B cell (primary cell): Measurements from ENCODE around the gene GOLGB1. TPM values are rescaled to one million over a fixed set of nuclear protein-coding genes. Genes with fewer than 3 reads are reported as not detected.

Experiments used
- ATAC-seq: fragments of 200-7000 bp; cut with Tn5 transposase; one replicate; pipeline ENCODE4 v1.10.0; 2021; ENCODE audit warnings: low read depth, mild to moderate bottlenecking, moderate number of reproducible peaks, moderate library complexity
- CTCF ChIA-PET: fragments of 350-600 bp; sonication (Branson Sonifier 250); formaldehyde crosslinking; loops from one replicate; lab custom pipeline; 2021; ENCODE audit warnings: antibody characterized with exemption, inconsistent platforms; lab: Charles Lee
- POLR2A ChIA-PET: fragments of 350-600 bp; sonication (Branson Sonifier 250); formaldehyde crosslinking; loops from one replicate; lab custom pipeline; 2021; ENCODE audit warnings: antibody characterized with exemption; lab: Charles Lee
- DNase-seq: peaks from one replicate; pipeline ENCODE4 v3.0.0; 2013
- H2AFZ ChIP-seq: 2 replicates; pipeline ENCODE4 v1.6.1; 2012; ENCODE audit warnings: mild to moderate bottlenecking, low read depth, low read length; ENCODE audit not compliant: insufficient read depth, poor library complexity, severe bottlenecking
- H3K27ac ChIP-seq, 2 donors: 1 replicate in 1 of 2; 2 replicates in 1 of 2; pipeline ENCODE4 v1.5.1; 2012 to 2013; ENCODE audit warnings: low read length in 2 of 2, mild to moderate bottlenecking in 2 of 2, moderate library complexity in 1 of 2
- H3K27me3 ChIP-seq, 4 experiments: fragments of 200-600 bp in 1 of 4; sonication (generic) in 1 of 4; replicated peaks in 1 of 4; 1 replicate in 2 of 4; 2 replicates in 2 of 4; pipeline versions ENCODE4 v1.6.1 to v1.7.0; 2013 to 2016; ENCODE audit warnings: low read length in 3 of 4, mild to moderate bottlenecking in 2 of 4, mixed read lengths in 1 of 4, moderate library complexity in 1 of 4; ENCODE audit not compliant: insufficient read depth in 4 of 4, control insufficient read depth in 3 of 4; ENCODE audit errors: control extremely low read depth in 1 of 4
- H3K36me3 ChIP-seq, 2 experiments: replicated peaks in 1 of 2; 1 replicate in 1 of 2; 2 replicates in 1 of 2; pipeline versions ENCODE4 v1.6.1 to v1.7.1; 2013; ENCODE audit warnings: low read length in 1 of 2; ENCODE audit not compliant: insufficient read depth in 2 of 2, control insufficient read depth in 1 of 2; ENCODE audit errors: control extremely low read depth in 1 of 2, extremely low read depth in 1 of 2
- H3K4me1 ChIP-seq, 2 donors: fragments of 200-600 bp in 1 of 2; sonication (generic) in 1 of 2; 1 replicate in 1 of 2; 2 replicates in 1 of 2; pipeline versions ENCODE4 v1.5.1 to v1.6.1; 2013 to 2017; ENCODE audit warnings: low read length in 2 of 2; ENCODE audit not compliant: control insufficient read depth in 2 of 2, insufficient read depth in 2 of 2
- H3K4me2 ChIP-seq: replicated peaks from 2 replicates; pipeline ENCODE3; 2012; ENCODE audit warnings: mild to moderate bottlenecking, low read depth, low read length; ENCODE audit not compliant: poor library complexity, severe bottlenecking
- H3K4me3 ChIP-seq, 5 experiments: fragments of 200-600 bp in 1 of 5; sonication (generic) in 1 of 5; 1 replicate in 3 of 5; 2 replicates in 2 of 5; pipeline versions ENCODE4 v1.5.1 to v1.7.0; 2011 to 2016; ENCODE audit warnings: low read length in 4 of 5, mild to moderate bottlenecking in 4 of 5, low read depth in 2 of 5, control low read depth in 1 of 5, moderate library complexity in 1 of 5; ENCODE audit not compliant: insufficient read depth in 1 of 5; ENCODE audit errors: control extremely low read depth in 1 of 5, extremely low read depth in 1 of 5
- H3K79me2 ChIP-seq: fragments of 200-600 bp; sonication (generic); one replicate; pipeline ENCODE4 v1.6.0; 2016; ENCODE audit warnings: low read length; ENCODE audit not compliant: control insufficient read depth, insufficient read depth
- H3K9ac ChIP-seq: fragments of 200-600 bp; sonication (generic); 2 replicates; pipeline ENCODE4 v1.6.1; 2017; ENCODE audit warnings: mild to moderate bottlenecking, low read length, moderate library complexity
- H3K9me3 ChIP-seq, 3 donors: one replicate each; pipeline versions ENCODE4 v1.6.1 to v1.7.1; 2013; ENCODE audit warnings: low read length in 2 of 3; ENCODE audit not compliant: control insufficient read depth in 2 of 3, insufficient read depth in 1 of 3; ENCODE audit errors: control extremely low read depth in 1 of 3
- H4K20me1 ChIP-seq: 2 replicates; pipeline ENCODE4 v1.6.0; 2012; ENCODE audit warnings: mild to moderate bottlenecking, low read length; ENCODE audit not compliant: insufficient read depth, control insufficient read depth, poor library complexity, severe bottlenecking
- H3K27ac Mint-ChIP-seq: one replicate; pipeline ENCODE4 v1.8.0; 2021; ENCODE audit warnings: mixed read lengths
- H3K27me3 Mint-ChIP-seq: one replicate; pipeline ENCODE4 v1.8.0; 2021; ENCODE audit warnings: mixed read lengths
- H3K4me1 Mint-ChIP-seq: one replicate; pipeline ENCODE4 v1.8.0; 2021; ENCODE audit warnings: mixed read lengths
- H3K4me3 Mint-ChIP-seq: one replicate; pipeline ENCODE4 v1.8.0; 2021; ENCODE audit warnings: mixed read lengths
- H3K9me3 Mint-ChIP-seq: one replicate; pipeline ENCODE4 v1.8.0; 2022; ENCODE audit warnings: mixed read lengths; ENCODE audit not compliant: insufficient read depth
- EZH2 ChIP-seq: IDR thresholded peaks from 2 replicates; pipeline ENCODE4 v1.6.1; 2012; ENCODE audit warnings: borderline replicate concordance, low read depth, mild to moderate bottlenecking, moderate library complexity, low read length; ENCODE audit not compliant: insufficient read depth, poor library complexity, severe bottlenecking
- WGBS: methylation state at CpG from one replicate; pipeline ENCODE4 v1.1.5; 2013; ENCODE audit warnings: missing lambda C conversion rate; ENCODE audit not compliant: insufficient coverage; 5-methylcytosine and 5-hydroxymethylcytosine counted together
- intact Hi-C: fragments of 100-400 bp; cut with micrococcal nuclease; formaldehyde crosslinking; loops from one replicate; pipeline ENCODE4 v1.10.0; 2022
- polyA plus RNA-seq: library from polyadenylated mRNA; depleted of rRNA; stranded (reverse); fragments of >200 nt; gene quantifications from 2 replicates; pipeline ENCODE4 v1.2.3, GENCODE V29; 2012
- total RNA-seq, 2 donors: library from RNA; stranded (reverse); fragments of 120-200 nt in 1 of 2; gene quantifications; 1 replicate in 1 of 2; 2 replicates in 1 of 2; pipeline versions ENCODE4 v1.2.3 to v1.2.4, GENCODE V29; 2013 to 2022
- TF ChIP-seq, protein P1 (sequence below): fragments of 200-600 bp; IDR thresholded peaks from one replicate; pipeline ENCODE4 v1.8.0; 2022; ENCODE audit warnings: antibody characterized with exemption, mild to moderate bottlenecking

Gene GOLGB1
- total and polyA plus RNA-seq, 2 donors (not counting 1 experiment from before 2014, with no cell fraction given) = 6.2 to 58.7 TPM

GRCh38 chr3:121698901-121699300, 50.6 kb downstream of the GOLGB1 start:
- no peaks in the 10 kb centered on the region for H3K27me3 ChIP-seq
- peaks cover 18 to 39% of the 10 kb centered on the region in 2 experiments for H3K36me3 ChIP-seq
- CTCF ChIA-PET = no interaction called here

GRCh38 chr3:121698476-121698875, 51.1 kb downstream of the GOLGB1 start:
- WGBS = 100% methylated on average over 1 of the region's 1 CpG
- Histone ChIP-seq H3K9ac (no peak overlapping the region), H3K79me2 (no peaks in the 10 kb centered on the region), H3K27me3 (no peaks in the 10 kb centered on the region), H3K4me2 (no peak overlapping the region), H2AFZ (no peak overlapping the region), H3K36me3 (peaks cover 17 to 39% of the 10 kb centered on the region in 2 experiments), H3K27ac (no peak overlapping the region), H4K20me1 (no peaks in the 10 kb centered on the region), H3K4me1 (no peaks in the 10 kb centered on the region), H3K9me3 (no peaks in the 10 kb centered on the region), H3K4me3 (no peak overlapping the region)
- no peak for ATAC-seq
- intact Hi-C loops = no loop called here
- H3K27ac Mint-ChIP-seq = no peak overlapping the region
- POLR2A ChIA-PET = no interaction called here
- no peak overlapping the region for H3K4me3 Mint-ChIP-seq
- H3K27me3 Mint-ChIP-seq = no peaks in the 10 kb centered on the region
- TF ChIP-seq, protein P1, sequence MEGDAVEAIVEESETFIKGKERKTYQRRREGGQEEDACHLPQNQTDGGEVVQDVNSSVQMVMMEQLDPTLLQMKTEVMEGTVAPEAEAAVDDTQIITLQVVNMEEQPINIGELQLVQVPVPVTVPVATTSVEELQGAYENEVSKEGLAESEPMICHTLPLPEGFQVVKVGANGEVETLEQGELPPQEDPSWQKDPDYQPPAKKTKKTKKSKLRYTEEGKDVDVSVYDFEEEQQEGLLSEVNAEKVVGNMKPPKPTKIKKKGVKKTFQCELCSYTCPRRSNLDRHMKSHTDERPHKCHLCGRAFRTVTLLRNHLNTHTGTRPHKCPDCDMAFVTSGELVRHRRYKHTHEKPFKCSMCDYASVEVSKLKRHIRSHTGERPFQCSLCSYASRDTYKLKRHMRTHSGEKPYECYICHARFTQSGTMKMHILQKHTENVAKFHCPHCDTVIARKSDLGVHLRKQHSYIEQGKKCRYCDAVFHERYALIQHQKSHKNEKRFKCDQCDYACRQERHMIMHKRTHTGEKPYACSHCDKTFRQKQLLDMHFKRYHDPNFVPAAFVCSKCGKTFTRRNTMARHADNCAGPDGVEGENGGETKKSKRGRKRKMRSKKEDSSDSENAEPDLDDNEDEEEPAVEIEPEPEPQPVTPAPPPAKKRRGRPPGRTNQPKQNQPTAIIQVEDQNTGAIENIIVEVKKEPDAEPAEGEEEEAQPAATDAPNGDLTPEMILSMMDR = no peak
- TF ChIP-seq EZH2 = no peak
- no peaks in the 10 kb centered on the region for H3K9me3 Mint-ChIP-seq
- CTCF ChIA-PET = no interaction called here
- H3K4me1 Mint-ChIP-seq = no peaks in the 10 kb centered on the region
- no peak for DNase-seq

More at GRCh38 chr3:121698901-121699300, 50.6 kb downstream of the GOLGB1 start:
- H3K27ac ChIP-seq = no peak overlapping the region
- no peak overlapping the region for H3K9ac ChIP-seq
- no peaks in the 10 kb centered on the region for H3K9me3 ChIP-seq
- no peak overlapping the region for H2AFZ ChIP-seq
- H3K4me3 ChIP-seq = no peak overlapping the region
- TF ChIP-seq, protein P1 = no peak
- POLR2A ChIA-PET = no interaction called here
- Mint-ChIP-seq H3K9me3 (no peaks in the 10 kb centered on the region), H3K4me1 (no peaks in the 10 kb centered on the region), H3K27me3 (no peaks in the 10 kb centered on the region), H3K4me3 (no peak overlapping the region), H3K27ac (no peak overlapping the region)
- no peaks in the 10 kb centered on the region for H4K20me1 ChIP-seq
- DNase-seq (no peak), ATAC-seq (no peak)
- H3K4me1 ChIP-seq = no peaks in the 10 kb centered on the region
- intact Hi-C loops = no loop called here
- no peak overlapping the region for H3K4me2 ChIP-seq
- H3K79me2 ChIP-seq = no peaks in the 10 kb centered on the region
